Fibroblast of upper back skin (primary cell): Measurements from ENCODE around the gene SLC7A4.
A peak's percentile ranks its signal among the peaks of the same experiment; 100 is the strongest.
"Not testable (repeated sequence)": the region's sequence is repeated elsewhere in the genome, so short reads cannot be mapped to it uniquely, and the experiment has no call there.

ENCODE experiments used
- DNase-seq: peaks from one replicate; pipeline ENCODE4 v3.0.0-alpha.2; 2013

SLC7A4 gene

DNA sequence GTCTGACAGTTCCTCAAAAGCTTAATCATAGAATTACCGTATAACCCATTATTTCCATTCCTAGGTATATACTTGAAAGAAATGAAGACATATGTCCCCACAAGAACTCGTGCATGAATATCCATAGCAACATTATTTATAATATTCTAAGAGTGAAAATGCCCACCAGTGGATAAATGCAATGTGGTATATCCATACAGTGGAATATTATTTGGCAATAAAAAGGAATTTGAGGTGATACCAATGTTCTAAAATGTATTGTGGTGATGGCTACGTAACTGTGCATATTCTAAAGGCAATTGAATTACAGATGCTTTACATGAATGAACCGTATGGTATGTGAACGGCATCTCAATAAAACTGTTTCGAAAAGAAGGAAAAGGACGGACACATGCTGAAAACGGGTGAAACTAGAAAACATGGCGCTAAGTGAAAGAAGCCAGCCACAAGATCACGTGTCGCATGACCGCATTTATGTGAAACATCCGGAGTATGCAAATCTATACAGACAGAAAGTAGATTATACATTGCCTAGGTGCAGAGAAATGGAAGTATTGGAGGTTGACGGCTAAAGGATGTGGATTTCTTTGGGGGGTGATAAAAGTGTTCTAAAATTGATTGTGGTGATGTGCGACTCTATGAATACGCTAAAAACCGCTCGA lies 29.4 kb upstream of the SLC7A4 start:
- DNase-seq: not testable (repeated sequence)

DNA sequence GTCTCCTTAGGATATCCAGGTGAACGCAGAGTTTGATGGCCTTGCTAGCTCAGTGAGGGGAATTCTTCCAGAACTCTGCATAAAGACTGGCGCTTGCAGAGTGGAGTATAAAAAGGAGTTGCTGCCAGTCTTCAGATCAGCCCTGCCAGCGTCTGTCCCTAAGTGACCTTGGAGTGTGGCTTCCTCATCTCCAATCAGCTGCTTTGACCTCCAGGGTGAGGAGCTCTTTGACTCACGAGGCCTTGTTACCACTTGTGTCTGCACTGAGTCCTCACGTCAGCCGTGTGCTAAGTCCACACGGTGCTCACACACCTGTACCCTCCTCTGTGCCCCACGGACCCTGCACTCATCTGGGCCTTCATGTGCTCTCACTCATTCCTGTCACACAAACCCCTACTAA lies 28.0 kb upstream of the SLC7A4 start:
- DNase-seq: not testable (repeated sequence)

DNA sequence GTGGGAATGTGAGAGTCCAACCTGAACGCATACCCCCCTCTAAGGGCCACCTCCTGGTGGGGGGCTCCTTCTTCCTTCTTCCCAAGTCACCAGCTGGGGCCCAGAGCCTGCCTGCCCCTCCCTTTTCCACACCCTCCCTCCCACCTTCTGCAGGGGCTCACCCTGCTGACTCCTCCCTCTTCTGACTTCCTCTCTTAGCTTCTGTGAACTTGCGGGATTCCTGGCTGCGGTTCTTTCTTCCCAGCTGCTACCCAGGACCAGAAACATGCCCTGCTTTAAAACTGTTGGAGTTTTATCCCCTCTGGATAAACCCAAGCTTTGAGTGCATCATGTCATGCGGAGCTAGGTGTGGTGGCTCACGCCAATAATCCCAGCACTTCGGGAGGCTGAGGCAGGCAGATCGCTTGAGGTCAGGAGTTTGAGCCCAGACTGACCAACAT lies 23.5 kb upstream of the SLC7A4 start:
- DNase-seq: no peak

DNA sequence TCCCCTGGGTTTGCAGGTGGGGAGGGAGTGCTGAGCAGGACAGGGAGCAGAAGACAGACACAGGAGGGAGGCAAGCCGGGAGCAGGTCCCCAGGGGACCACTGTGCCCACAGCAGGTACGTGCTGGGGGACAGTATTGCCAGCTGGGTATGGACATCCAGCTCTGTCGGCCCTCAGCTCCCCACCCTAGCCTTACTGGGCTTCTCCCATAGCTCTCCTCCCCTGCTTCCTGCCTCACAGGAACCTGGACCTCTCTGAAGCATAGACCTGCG lies 23.1 kb upstream of the SLC7A4 start:
- DNase-seq: no peak

DNA sequence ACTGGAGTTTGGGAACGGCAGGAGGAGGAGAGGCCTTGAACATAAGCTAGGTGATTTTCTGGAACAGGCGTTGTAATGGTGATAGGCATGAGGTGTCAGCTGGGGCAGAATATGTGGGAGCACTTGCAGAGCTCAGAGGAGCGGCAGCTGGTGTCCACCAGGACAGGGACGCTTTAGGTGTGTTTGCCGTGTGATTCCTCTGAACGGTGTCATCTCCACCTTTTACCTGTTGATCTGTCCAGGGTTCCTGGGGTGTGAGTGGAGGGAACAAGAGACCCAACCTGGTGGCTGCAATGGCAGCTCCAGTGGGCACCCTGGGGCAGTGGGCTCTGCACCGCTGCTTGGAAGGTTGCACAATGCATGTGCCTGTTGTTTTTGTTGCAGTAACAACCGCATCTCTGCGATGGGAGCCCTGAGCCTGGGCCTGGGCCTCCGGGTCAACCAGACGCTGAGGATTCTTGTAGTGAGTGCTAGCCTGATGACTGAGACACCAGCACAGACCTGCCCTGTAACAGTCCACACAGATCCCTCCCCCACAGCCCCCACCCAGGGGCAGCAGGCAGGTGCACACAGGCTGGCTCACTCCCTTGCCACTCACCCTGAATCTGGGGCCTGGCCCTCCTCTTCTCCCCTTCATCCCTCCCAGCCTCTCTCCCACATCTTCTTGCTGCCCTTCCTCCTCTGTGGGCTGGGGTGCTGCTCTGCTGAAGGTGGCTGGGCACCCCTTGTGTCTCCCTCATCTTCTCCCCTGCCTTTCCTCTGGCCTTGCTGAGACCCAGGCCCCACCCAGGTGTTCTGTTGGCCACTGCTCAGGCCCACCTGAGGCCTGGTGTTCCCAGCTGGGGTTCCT lies 22.6 kb upstream of the SLC7A4 start:
- no peak for DNase-seq

DNA sequence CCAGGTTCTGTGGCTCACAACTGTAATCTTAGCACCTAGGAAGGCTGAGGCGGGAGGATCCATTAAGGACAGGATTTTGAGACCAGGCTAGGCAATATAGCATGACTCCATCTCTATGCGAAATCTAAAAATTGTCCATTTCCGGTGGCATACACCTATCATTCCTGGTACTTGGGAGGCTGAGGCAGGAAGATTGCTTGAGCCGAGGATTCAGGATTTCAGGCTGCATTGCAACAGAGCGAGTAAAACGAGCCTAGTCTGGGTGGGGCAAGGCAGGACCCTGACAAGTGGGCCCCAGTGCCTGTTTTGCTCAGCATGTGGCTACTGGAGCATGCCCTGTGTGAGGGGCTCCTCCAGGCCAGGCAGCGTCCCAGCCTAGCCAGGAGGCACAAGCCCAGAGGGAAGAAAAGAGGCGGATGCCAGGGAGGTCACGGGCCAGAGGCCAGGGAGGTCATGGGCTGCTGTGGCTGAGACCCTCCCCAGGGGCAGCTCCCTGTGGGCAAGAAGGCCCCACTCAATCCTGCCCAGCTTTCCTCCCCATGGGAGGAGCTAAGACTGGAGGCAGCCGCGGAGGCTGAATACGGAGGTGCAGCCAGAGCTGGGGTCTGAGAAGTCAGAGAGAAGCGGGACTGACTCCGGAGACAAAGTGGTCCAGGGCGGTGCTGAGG lies 21.8 kb upstream of the SLC7A4 start:
- no peak for DNase-seq

DNA sequence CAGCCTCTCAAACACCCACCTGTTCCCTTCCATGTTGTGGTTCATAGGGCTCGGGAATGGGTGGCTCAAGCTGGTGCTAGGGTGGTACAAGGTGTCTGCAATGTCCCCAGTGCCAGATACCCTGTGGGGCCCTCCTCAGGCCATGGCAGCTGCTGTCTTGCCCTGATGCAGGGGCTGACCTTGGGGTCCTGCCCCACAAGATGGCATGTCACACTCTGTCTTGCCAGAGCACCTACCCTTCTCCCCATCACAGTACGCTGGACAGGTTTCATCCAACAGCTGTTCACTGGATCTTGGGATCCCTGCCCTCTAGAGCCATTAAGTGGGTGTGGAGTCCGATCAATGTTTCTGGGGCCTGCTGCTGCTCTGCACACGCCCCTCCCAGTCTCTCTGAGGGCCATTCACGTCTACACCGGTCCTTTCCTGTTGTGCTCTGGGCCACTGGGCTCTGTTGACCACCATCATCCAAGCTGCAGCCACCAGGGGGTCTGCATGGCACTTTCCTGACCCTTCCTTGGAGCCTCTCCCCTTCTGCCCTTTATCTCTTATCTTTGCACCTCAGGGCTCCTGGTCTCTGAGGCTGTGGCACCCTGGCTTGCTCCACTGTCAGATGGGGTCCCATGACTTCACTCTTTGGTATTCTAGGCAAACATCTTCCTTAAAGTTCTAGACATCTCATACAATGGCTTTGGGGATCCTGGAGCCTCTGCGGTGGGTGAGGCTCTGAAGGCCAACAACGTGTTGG lies 20.5 kb upstream of the SLC7A4 start:
- no peak for DNase-seq

DNA sequence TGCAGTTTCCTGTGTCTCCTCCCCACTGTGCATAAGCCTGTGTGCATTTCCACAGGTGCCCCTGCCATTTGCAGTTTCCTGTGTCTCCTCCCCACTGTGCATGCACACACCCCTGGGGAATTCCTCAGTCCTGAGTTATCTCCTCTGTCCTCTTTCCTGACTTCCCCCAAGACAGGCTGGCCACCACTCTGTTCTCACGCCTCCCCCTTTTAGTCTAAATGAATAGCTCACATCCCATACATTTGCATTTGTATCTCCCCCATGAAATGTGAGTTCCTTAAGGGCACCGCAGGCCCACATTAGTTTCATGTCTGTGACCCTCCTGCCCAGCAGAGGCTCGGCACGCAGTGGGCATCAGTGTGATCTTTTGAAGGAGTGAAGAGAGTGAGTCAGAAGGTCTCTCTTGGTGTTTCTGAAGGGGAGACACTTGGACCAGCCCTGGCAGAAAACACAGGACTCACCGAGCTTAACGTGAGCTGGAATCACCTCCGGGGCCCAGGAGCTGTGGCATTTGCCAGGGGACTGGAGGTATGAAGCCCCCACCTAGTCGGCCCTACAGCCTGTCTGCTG lies 19.6 kb upstream of the SLC7A4 start:
- no peak for DNase-seq

DNA sequence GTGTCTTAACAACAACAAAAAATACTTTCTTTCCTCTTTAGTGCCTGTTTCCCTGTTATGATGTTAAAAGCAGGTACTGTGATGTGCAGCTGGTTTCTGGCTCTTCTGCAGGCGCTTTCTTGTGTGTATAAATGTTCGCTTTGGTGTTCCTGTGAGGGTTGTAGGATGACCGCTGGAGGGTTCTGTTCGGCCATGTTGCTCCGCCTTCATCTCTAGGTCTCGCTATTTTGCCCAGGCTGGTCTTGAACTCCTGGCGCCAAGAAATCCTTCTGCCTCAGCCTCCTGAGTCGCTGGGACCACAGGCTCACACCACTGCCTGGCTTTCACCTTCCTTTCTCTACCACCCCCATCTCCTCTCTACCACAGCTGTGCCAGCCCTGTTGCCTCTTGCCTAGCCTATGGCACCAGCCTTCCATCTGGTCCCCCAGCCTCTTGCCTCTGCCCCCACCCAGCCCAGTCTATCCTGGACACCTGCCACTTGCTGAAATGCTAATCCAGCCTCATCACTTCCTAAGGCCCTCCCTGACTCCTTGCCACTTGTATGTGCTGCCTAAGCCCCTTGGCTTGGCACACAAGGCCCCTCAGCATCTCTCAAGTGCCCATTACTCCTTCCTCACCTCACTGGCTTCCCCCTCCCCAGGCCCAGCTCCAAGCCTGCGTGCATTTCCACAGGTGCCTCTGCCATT lies 18.9 kb upstream of the SLC7A4 start:
- no peak for DNase-seq

DNA sequence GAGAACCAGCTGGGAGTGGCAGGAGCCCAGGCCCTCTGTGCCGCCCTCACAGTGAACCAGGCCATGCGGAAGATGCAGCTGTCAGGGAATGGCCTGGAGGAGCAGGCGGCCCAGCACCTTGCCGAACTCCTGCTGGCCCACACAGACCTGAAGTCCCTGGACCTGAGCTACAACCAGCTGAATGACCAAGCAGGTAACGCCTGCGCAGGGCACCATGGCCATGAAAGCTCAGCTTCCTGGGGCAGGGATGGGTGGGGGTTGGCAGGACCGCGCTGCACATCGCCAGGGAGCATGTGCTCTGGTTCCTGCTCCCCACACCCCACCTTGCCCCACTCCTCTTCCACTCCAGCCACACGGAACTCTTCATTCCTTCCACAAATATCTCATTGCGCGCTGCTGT lies 16.6 kb upstream of the SLC7A4 start:
- DNase-seq: not testable (repeated sequence)

DNA sequence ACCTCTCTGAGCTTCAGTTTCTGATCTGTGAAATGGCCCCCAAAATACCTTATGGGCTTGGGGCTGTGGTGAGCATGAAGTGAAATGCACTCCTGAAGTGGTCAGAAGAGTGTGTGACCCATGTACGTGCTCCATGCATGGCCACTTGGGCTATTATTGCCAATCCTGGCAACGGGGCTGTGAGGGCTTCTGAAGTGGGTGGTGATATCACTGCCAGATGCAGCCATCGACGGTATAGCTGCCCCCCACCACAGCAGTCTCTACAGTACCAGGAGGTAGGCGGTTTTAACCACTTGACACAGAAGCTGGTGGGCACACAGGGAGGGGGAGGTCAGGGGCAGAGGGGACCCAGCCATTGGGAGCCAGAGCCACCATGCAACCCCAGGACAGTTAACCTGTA lies 16.1 kb upstream of the SLC7A4 start:
- DNase-seq: not testable (repeated sequence)

DNA sequence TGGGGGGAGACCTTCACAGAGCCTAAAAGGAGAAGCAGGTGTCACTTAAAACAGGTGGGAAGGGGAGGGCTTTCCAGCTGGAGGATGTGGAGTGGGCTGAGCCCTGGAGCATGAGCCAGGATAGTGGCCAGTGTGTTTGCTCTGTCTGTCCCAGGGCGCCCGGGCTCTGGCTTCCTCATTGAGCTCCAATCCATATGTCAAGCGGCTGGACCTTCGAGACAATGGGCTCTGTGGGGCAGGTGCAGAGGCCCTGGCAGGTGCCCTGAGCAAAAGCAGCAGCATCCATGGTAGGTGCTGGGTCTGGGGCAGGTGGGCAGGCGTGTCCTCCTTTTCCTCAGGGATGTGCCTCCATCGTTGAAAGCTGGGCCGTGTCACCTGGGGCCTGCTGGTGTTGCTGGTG lies 15.4 kb upstream of the SLC7A4 start:
- no peak for DNase-seq

DNA sequence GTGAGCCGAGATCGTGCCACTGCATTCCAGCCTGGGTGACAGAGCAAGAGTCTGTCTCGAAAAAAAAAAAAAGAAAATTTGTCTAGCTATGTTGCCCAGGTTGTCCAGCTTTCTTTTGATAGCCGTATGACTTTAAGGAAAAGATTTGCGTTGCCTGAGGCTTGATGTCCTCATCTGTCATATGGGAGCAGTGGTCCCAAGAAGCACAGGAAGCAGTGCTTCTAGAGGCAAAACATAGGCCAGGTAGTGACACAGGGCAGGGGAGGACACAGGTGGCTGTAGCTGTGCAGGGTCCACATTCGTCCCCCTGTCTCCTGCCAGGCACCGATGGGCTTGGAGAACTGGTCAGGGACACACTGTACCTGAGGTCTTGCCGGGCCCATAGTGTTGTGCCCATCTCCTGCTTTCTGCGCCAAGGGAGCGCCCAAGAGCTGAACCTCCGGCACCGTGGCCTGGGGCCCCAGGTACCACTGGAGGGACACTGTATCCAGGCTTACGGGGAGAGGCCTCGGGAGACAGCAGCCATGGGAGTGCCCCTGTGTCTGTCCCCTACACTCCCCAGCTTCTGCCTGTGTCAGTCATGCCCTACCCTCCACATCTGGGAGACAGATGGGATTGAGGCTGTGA lies 14.8 kb upstream of the SLC7A4 start:
- no peak for DNase-seq

DNA sequence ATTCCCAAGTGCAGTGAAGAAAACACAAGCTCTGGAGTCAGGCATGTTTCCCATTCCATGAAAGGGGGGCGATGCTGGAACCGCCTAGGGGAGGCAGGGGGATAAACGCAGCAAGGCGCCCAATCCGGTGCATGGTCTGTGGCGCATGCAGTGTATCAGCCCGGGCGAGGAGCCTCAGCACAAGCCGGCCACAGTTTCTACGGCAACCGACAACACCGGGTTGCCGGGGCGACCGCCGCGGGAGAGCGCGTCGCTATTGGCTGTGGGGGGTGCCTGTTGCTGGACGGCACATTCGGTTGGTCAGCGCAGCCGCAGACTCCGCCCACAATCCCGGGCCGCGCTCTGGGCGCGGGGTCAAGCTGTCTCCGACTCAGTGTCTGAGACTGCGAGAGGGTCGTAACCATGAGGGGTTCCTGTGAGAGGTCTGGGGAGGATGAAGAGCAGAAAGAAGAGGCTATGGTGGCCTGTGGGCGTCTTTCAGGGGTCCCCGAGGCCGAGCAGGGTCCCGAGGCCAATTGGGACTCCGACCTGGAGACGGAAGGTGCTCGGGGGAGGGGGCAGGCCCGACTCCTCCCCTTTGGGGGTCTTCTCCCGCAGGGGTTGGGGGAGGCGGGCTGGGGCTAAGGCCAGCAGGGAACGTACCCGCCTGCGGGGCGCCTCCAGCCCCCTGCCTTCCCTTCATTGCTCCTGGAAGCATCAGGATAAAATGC lies 13.4 kb upstream of the SLC7A4 start, which contains the start of gene LRRC74B:
Gene LRRC74B (plus strand): TSS at position 362 of the 710 bp plus-strand sequence. CDS start 41 bp downstream, at position 403.
- DNase-seq: peak; percentile 91

DNA sequence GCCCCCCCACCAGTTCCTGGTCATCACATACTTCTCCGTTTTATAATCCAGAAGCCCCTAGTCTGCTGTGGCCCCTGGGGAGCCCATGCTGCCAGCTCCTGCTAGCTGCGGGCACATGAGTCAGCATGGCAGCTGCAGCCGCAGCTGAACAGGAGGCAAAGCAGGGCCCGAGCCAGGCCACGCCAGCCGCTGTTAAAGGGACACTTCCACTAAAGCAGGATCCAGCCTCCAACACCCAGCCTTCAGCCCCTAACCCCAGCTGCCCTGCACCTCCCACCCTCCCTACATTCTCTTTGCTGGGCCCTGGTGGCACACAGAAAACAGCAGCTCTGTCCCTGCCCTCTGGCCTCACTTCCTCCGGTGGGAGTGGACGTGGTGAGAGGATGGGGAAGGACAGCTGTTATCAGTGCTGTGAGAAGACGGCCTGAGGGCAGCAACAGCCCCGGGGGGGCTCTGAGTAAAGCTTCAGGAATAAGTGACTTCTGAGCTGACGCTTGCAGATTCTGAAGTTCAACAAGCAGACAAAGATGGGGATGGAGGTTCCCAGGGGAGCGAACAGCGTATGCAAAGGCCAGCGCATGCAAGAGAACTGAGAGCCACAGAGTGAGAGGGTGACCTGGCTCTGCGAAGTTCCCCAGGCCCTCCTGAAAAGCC lies 12.7 kb upstream of the SLC7A4 start:
- DNase-seq: peak; percentile 71

DNA sequence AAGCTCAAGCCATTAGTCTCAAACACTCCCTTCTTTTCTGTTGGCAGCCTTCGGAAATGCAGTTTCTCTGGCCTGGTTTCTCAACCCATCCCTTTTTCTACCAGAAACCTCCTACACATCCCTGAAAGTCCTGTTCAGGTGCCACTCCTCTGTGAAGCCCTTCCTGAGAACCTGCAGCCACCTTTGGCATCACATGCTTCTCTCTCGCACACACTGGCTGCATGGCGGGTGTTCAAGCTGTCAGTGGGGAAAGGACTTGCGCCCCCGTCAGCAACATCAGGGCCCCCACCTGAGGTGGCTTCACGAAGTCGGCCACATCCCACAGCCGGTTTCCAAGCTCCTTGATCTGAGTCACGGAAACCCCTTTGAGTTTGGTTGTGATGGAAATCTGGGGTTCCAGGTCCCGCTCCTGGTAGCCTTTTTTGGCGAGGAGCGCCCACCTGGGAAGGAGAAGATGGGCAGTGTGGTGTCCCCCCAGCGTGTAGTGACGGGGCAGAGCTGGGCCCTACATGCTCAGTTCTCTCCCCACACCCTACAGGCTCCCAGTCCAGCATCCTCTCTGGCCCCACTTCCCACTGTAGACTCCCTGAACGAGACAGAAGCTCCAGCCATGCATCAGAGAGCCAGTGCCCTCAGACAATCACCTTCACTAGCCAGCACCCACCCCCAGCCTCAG lies 11.6 kb upstream of the SLC7A4 start:
- no peak for DNase-seq

DNA sequence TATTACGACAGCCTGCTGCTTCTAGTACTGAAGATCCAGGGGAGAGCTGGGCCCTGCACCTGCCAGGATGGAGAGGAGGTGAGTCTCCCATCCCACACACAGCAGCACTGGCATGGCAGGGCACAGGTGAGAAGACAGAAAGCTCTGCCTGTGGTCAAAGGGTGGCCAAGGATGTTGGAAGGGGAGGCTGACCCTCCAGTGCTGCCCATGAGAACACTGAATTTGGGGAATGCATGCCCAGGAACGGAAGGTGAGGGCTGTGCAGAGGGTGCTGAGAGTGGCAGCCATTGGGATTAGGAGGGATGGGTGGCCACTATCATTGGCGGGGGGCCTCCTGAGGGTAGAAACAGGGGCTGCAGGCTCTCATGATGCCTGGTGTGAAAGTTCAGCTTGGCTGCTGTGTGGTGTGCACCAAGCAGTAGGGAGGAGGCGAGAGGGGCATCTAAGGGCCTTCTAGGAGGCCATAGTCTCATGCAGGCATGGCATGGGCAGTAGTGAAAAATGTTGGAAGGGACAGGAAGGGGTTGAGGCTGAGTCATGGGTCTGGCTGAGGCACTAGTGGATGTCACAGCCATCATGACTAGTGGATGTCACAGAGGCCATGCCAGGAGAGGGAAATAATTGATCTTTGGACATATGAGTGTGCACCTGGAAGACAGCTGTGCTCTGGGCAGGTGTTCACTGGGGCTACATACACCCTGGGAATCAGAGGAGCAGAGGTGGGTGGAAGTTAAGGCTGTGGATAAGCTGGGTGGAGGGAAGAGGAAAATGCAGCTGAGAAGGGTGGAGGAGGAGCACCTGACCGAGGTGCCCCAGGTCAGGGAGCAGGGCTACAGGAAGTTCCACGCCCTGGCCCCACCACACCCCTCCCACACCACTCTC lies 10.9 kb upstream of the SLC7A4 start:
- DNase-seq: no peak

DNA sequence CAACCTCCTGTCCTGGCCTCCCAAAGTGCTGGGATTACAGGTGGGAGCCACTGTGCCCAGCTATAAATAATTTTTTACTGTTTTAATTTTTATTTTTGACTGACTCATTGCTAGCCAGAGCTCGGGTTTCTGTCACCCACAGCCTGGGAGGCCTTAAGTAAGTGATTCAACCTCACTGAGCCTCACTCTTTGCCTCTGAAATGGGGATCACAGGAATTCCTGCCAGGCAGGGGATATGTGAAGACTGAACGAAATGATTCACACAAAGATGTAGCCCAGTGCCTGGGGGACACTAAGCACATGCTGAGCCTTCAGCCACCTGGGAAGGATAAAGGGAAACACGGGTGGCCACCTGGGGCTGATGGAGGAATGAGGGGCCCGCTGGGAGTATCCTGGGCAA lies 9.6 kb upstream of the SLC7A4 start:
- peak; percentile 78 for DNase-seq

DNA sequence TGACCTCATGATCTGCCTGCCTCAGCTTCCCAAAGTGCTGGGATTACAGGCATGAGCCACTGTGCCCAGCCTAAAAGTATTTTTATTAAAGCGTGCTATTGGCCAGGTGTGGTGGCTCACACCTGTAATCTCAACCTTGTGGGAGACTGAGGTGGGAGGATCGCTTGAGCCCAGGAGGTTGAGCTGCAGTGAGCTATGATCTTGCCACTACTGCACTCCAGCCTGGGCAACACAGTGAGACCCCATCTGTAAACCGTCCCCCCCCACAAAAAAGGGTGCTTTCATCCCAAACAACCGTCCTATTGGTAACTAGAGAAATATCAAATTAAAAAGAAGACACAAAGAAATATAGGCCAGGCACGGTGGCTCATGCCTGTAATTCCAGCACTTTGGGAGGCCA lies 6.8 kb upstream of the SLC7A4 start:
- not testable (repeated sequence) for DNase-seq
